IPS-18c (cell line): ENCODE data around the gene SAMD8.
"Not testable (repeated sequence)": the region's sequence is repeated elsewhere in the genome, so short reads cannot be mapped to it uniquely, and the experiment has no call there.

Source experiments
- H3K4me3 ChIP-seq: 2 replicates; pipeline ENCODE4 v1.7.0; 2013; ENCODE audit warnings: low read depth, mild to moderate bottlenecking, low read length, moderate library complexity; ENCODE audit not compliant: insufficient read depth
- H3K9me3 ChIP-seq: one replicate; pipeline ENCODE4 v1.6.1; 2013; ENCODE audit warnings: mild to moderate bottlenecking, low read length, moderate library complexity; ENCODE audit not compliant: control insufficient read depth, insufficient read depth

SAMD8 gene

DNA sequence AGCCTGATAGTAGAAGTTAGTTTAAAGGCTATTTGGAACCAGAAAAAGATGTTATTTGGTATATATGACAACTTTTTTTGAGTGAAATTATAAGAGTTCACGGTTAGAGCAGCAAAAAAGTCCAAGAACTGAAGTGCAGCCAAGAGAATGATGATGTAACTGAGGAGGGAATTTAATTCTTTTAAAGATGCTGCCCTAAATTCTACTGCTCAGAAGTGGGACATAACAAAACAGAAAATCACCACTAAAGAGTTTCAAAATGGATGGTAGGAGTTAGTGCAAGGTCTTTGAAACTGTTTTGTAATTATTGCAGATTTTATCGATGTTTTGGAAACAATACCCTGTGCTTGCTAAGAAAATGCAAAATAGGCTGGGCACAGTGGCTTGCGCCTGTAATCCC, 6.5 kb downstream of the SAMD8 start:
- no peak overlapping the region for H3K4me3 ChIP-seq
- no peaks in the 10 kb centered on the region for H3K9me3 ChIP-seq

GRCh38 chr10:75119444-75120066, 8.1 kb downstream of the SAMD8 start:
- H3K4me3 ChIP-seq, H3K9me3 ChIP-seq: not testable (repeated sequence)

GRCh38 chr10:75121322-75121721, 9.9 kb downstream of the SAMD8 start:
- no peaks in the 10 kb centered on the region for H3K9me3 ChIP-seq

GRCh38 chr10:75122505-75122904, 11.0 kb downstream of the SAMD8 start:
- Histone ChIP-seq H3K9me3 (no peaks in the 10 kb centered on the region), H3K4me3 (no peak overlapping the region)

More at GRCh38 chr10:75121322-75121721, 9.9 kb downstream of the SAMD8 start:
- H3K4me3 ChIP-seq, result no peak overlapping the region

- Histone ChIP-seq H3K4me3 (no peak overlapping the region), H3K9me3 (no peaks in the 10 kb centered on the region)
Measured at GRCh38 chr10:75123088-75123682, 11.7 kb downstream of the SAMD8 start.

DNA sequence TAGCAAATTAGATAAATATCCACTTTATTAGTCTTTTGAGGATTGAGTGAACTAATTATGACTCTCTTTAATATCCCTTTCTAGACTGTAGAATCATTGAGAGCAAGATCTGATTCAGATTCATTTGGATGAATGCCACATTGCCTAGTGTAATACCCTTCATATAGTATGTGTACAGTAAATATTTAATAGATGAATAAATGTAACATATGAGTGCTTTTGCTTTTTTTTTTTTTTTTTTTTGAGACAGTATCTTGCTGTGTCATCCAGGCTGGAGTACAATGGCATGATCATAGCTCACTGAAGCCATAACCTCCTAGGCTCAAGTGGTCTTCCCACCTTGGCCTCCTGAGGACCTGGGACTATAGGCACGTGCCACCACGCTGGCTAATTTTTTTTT, 14.8 kb downstream of the SAMD8 start:
- H3K4me3 ChIP-seq, result no peak overlapping the region
- no peaks in the 10 kb centered on the region for H3K9me3 ChIP-seq

- H3K9me3 ChIP-seq, result no peaks in the 10 kb centered on the region
- H3K4me3 ChIP-seq, result no peak overlapping the region
Measured at GRCh38 chr10:75127471-75127870, 16.0 kb downstream of the SAMD8 start.

DNA sequence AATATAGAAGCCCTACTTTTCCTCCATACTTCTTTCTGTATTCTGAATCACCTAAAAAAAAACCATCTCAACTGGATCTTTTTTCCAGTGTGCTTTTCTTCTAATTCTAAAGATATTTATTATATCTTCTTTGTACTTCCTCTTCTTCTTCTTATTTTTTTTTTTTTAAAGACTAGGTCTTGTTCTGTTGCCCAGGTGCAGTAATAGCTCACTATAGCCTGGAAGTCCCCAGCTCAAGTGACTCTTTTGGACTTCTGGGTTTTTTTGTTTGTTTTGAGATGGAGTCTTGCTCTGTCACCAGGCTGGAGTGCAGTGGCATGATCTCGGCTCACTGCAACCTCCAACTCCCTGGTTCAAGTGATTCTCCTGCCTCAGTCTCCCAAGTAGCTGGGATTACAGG, 17.5 kb downstream of the SAMD8 start:
- H3K9me3 ChIP-seq, H3K4me3 ChIP-seq: not testable (repeated sequence)

DNA sequence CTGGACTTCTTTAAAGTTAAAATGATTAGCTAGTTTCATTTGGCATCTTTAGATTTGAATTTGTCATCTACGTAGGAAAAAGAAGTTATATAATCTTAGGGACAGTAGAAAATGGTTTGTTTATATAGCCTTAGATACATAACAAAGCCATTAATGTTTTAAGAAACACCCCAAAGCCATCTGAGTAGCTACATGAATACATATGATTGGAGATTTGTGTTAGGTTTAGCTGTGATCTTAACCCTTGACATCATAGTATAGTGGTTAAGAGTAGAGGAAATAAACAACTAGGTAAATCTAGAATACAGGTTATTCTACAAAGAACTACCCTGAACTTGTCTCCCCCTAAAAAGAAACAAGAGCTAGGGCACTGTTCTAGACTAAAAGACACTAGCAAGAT, 18.1 kb downstream of the SAMD8 start:
- Histone ChIP-seq H3K4me3 (no peak overlapping the region), H3K9me3 (no peaks in the 10 kb centered on the region)

- not testable (repeated sequence) for H3K4me3 ChIP-seq, H3K9me3 ChIP-seq
Measured at GRCh38 chr10:75133701-75134100, 22.2 kb downstream of the SAMD8 start.

- no peak overlapping the region for H3K4me3 ChIP-seq
Measured at GRCh38 chr10:75136346-75136745, 24.9 kb downstream of the SAMD8 start.

DNA sequence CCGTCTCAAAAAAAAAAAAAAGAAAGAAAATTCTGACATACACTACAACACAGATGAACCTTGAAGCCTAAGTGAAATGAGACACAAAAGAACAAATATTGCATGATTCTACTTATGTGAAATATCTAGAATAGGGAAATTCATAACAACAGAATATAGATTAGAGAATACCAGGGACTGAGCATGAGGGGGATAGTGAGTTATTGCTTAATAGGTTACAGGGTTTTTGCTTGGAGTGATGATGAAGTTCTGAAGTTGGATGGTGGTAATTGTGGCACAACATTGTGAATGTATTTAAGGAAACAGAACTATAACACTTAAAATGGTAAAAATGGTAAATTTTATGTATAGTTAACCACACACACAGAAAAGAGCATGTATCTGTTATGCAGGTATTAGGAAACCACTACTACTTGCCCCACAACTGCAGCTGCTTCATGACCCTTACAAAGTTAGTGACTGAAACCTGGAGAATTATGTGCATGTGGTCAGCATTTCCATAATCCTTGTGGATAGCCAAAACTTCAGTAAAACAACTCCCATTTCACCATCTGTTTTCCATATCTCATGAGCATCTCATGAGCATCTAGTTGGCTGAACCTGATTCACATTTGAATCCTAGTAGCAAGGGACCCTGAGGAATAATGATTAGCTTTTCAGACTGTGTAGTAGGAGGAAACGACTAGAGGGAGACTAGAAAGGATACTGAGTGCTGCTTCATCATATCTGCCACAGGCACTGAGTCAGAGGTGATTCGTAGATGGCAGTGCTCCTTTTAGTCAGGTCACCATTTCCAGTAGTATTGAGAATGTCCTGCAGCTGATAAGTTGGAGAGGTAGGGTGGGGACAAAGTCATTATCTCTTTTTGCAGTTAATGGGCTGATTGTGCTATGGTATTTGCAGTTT, 26.3 kb downstream of the SAMD8 start:
- no peak overlapping the region for H3K4me3 ChIP-seq

More at GRCh38 chr10:75136346-75136745, 24.9 kb downstream of the SAMD8 start:
- H3K9me3 ChIP-seq, result no peaks in the 10 kb centered on the region

GRCh38 chr10:75140246-75140645, 28.8 kb downstream of the SAMD8 start:
- Histone ChIP-seq H3K4me3 (no peak overlapping the region), H3K9me3 (no peaks in the 10 kb centered on the region)

More for the DNA sequence above, 26.3 kb downstream of the SAMD8 start:
- no peaks in the 10 kb centered on the region for H3K9me3 ChIP-seq

DNA sequence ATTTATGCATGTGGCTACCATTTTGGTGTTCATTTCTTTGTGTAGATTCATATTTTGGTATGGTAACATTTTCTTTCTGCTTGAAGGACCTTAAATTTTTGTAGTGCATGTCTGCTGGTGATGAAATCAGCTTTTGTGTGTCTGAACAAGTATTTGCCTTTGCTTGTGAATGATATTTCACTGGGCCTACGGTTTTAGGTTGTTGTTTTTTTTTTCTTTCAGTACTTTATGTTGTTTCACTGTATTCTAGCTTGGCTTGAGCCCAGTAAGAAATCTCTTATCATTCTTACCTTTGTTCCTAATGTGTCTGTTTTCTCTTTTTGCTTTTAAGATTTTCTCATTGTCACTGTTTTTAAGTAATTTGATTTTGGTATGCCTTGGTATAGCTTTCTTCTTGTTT, 31.9 kb downstream of the SAMD8 start:
- Histone ChIP-seq H3K9me3 (no peaks in the 10 kb centered on the region), H3K4me3 (no peak overlapping the region)

DNA sequence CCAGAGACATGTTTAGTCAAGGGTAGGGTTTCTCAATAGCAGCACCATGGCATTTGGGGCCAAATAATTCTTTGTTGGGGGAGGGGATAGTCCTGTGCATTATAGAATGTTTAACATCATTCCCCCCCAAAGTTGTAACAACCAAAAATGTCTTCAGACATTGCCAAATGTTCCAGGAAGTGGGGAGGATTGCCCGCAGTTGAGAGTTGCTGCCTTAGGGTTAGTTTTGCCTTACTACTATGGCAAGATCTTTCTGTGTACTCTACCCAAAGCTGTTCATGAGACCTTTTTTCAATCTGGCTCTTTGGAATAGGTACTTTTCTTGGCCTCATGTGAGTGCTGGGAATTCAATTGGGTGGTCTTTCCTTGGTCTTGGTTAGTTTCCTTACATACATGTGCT, 34.1 kb downstream of the SAMD8 start:
- no peak overlapping the region for H3K4me3 ChIP-seq
- no peaks in the 10 kb centered on the region for H3K9me3 ChIP-seq

GRCh38 chr10:75146780-75147179, 35.3 kb downstream of the SAMD8 start:
- H3K9me3 ChIP-seq, result no peaks in the 10 kb centered on the region
- H3K4me3 ChIP-seq, result no peak overlapping the region

- no peak overlapping the region for H3K4me3 ChIP-seq
- no peaks in the 10 kb centered on the region for H3K9me3 ChIP-seq
Measured at GRCh38 chr10:75150656-75151055, 39.2 kb downstream of the SAMD8 start.

GRCh38 chr10:75159519-75159918, 48.1 kb downstream of the SAMD8 start:
- H3K9me3 ChIP-seq, result no peaks in the 10 kb centered on the region
- no peak overlapping the region for H3K4me3 ChIP-seq
